Measurements from ENCODE around the gene RMC1.

RMC1 gene

GRCh38 chr18:23550898-23551297 lies 47.6 kb downstream of the RMC1 start:
- Histone ChIP-seq H4K20me1 (ENCODE audit: insufficient read depth, low read length) (no peaks in the 10 kb centered on the region; the same call in 1 of the 2 replicates), H3K4me1 (ENCODE audit: low read length) (no peaks in the 10 kb centered on the region), H3K27me3 (ENCODE audit: low read depth, low read length) (no peaks in the 10 kb centered on the region), H3K9ac (ENCODE audit: low read length) (no peak overlapping the region), H3K9me3 (ENCODE audit: insufficient read depth, low read length) (no peaks in the 10 kb centered on the region), H3K36me3 (replicated peaks; ENCODE audit: low read depth, low read length) (peaks cover 35% of the 10 kb centered on the region), H3K79me2 (ENCODE audit: low read length) (no peaks in the 10 kb centered on the region), H3K27ac (ENCODE audit: low read length) (no peak overlapping the region), H2AFZ (ENCODE audit: low read depth, low read length) (no peak overlapping the region), H3K4me3 (ENCODE audit: low read length) (no peak overlapping the region), H3K4me2 (ENCODE audit: low read length) (no peak overlapping the region)
- no peak for TF ChIP-seq CTCF (IDR thresholded peaks at IDR 0.05; ENCODE audit: low read depth, low read length)

GRCh38 chr18:23551978-23552377 lies 48.7 kb downstream of the RMC1 start:
- no peaks in the 10 kb centered on the region for H3K9me3 ChIP-seq (ENCODE audit: insufficient read depth, low read length)
- no peak overlapping the region for H3K4me3 ChIP-seq (ENCODE audit: low read length)
- H3K9ac ChIP-seq (ENCODE audit: low read length), result no peak overlapping the region
- H3K4me1 ChIP-seq (ENCODE audit: low read length), result no peaks in the 10 kb centered on the region
- no peak overlapping the region for H3K27ac ChIP-seq (ENCODE audit: low read length)
- no peak for TF ChIP-seq EZH2phosphoT487 (IDR thresholded peaks at IDR 0.05; ENCODE audit: low read depth)
- TF ChIP-seq CTCF (IDR thresholded peaks at IDR 0.05; ENCODE audit: low read depth, low read length), result no peak
- no peaks in the 10 kb centered on the region for H3K27me3 ChIP-seq (ENCODE audit: low read depth, low read length)
- no peaks in the 10 kb centered on the region; the same call in 1 of the 2 replicates for H4K20me1 ChIP-seq (ENCODE audit: insufficient read depth, low read length)
- no peak overlapping the region for H2AFZ ChIP-seq (ENCODE audit: low read depth, low read length)
- no peaks in the 10 kb centered on the region for H3K79me2 ChIP-seq (ENCODE audit: low read length)
- peaks cover 40% of the 10 kb centered on the region for H3K36me3 ChIP-seq (replicated peaks; ENCODE audit: low read depth, low read length)
- no peak overlapping the region for H3K4me2 ChIP-seq (ENCODE audit: low read length)

DNA sequence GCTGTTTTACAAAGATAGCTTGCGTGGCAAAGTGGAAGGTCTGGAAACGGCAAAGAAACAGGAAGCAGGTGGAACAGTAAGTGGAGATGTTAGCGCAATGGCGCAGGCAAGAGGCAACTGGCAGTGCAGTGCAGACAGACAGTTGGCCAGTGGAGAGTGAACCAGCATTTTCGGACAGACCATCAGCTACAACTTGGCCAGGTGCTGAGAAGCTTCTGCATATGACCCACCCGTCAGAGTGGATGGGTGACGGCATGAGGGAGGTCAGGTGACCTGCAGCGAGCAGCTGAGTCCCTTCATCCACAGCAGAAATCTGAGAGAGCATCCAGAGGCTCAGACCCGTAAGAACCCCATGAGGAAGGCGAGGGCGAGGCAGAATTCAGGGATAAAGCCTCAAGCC lies 49.2 kb downstream of the RMC1 start:
- no peak overlapping the region for H3K4me2 ChIP-seq (ENCODE audit: low read length)
- H4K20me1 ChIP-seq (ENCODE audit: insufficient read depth, low read length), result no peaks in the 10 kb centered on the region; the same call in 1 of the 2 replicates
- no peak overlapping the region for H3K4me3 ChIP-seq (ENCODE audit: low read length)
- no peaks in the 10 kb centered on the region for H3K27me3 ChIP-seq (ENCODE audit: low read depth, low read length)
- H3K79me2 ChIP-seq (ENCODE audit: low read length), result no peaks in the 10 kb centered on the region
- H3K4me1 ChIP-seq (ENCODE audit: low read length), result no peaks in the 10 kb centered on the region
- peaks cover 39% of the 10 kb centered on the region for H3K36me3 ChIP-seq (replicated peaks; ENCODE audit: low read depth, low read length)
- H2AFZ ChIP-seq (ENCODE audit: low read depth, low read length), result no peak overlapping the region
- H3K9me3 ChIP-seq (ENCODE audit: insufficient read depth, low read length), result no peaks in the 10 kb centered on the region
- no peak overlapping the region for H3K27ac ChIP-seq (ENCODE audit: low read length)
- H3K9ac ChIP-seq (ENCODE audit: low read length), result no peak overlapping the region
- TF ChIP-seq CTCF (IDR thresholded peaks at IDR 0.05; ENCODE audit: low read depth, low read length) (no peak), EZH2phosphoT487 (IDR thresholded peaks at IDR 0.05; ENCODE audit: low read depth) (no peak)

DNA sequence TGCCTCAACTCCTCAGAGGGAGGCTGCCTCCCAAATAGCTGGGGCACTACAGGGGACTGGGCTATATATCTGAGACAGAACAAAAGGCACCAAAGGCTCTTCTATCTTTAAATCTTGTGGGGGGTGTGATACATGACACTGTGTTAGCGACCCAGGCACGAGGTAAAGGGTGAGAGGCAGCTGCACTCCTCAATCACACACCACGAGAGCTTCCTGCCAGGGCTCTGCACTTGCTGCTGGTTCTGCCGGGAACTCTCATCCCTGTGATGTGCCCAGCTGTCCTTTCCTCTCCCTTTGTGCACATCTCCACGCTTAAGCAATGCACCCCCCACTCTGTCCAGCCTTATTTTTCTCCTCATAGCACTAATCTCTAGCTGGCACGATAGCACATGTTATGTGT lies 50.6 kb downstream of the RMC1 start:
- no peak overlapping the region for H3K4me3 ChIP-seq (ENCODE audit: low read length)
- H3K36me3 ChIP-seq (replicated peaks; ENCODE audit: low read depth, low read length), result peaks cover 37% of the 10 kb centered on the region
- no peak overlapping the region for H3K4me2 ChIP-seq (ENCODE audit: low read length)
- H2AFZ ChIP-seq (ENCODE audit: low read depth, low read length), result no peak overlapping the region
- no peak for TF ChIP-seq EZH2phosphoT487 (IDR thresholded peaks at IDR 0.05; ENCODE audit: low read depth)
- TF ChIP-seq CTCF (IDR thresholded peaks at IDR 0.05; ENCODE audit: low read depth, low read length), result no peak
- no peak overlapping the region for H3K27ac ChIP-seq (ENCODE audit: low read length)
- no peak overlapping the region for H3K9ac ChIP-seq (ENCODE audit: low read length)
- no peaks in the 10 kb centered on the region for H4K20me1 ChIP-seq (ENCODE audit: insufficient read depth, low read length)
- no peaks in the 10 kb centered on the region for H3K79me2 ChIP-seq (ENCODE audit: low read length)
- H3K9me3 ChIP-seq (ENCODE audit: insufficient read depth, low read length), result no peaks in the 10 kb centered on the region
- no peaks in the 10 kb centered on the region for H3K4me1 ChIP-seq (ENCODE audit: low read length)
- H3K27me3 ChIP-seq (ENCODE audit: low read depth, low read length), result no peaks in the 10 kb centered on the region
